ENCODE data around the gene C14orf180. TPM values are rescaled to one million over a fixed set of nuclear protein-coding genes. Genes with fewer than 3 reads are reported as not detected.

The C14orf180 gene
- total RNA-seq, 1 experiment from 2014 or later, result not detected

- H4K5ac ChIP-seq (ENCODE audit: insufficient read length, low read depth, low read length), result no peak overlapping the region
- no peak for DNase-seq
- H3K79me2 ChIP-seq (ENCODE audit: insufficient read depth, low read length), result no peaks in the 10 kb centered on the region
- no peaks in the 10 kb centered on the region for H3K79me1 ChIP-seq (ENCODE audit: insufficient read depth, low read depth, low read length, poor library complexity, severe bottlenecking)
- no peak overlapping the region for H2BK15ac ChIP-seq (ENCODE audit: low read depth, low read length)
- Mint-ChIP-seq H3K4me3 (no peak overlapping the region), H3K4me1 (peaks cover 0 to 5% of the 10 kb centered on the region in 2 experiments; a peak in 3 of 4 replicates), H3K27me3 (ENCODE audit: low read depth) (peaks cover 4% of the 10 kb centered on the region), H3K36me3 (ENCODE audit: insufficient read depth in 1 of 3, low read depth in 3 of 3) (no peaks in the 10 kb centered on the region), H3K9me3 (no peaks in the 10 kb centered on the region; a peak in 1 of 5 replicates), H3K27ac (no peak overlapping the region; a peak in 2 of 7 replicates)
- TF ChIP-seq, protein P1, sequence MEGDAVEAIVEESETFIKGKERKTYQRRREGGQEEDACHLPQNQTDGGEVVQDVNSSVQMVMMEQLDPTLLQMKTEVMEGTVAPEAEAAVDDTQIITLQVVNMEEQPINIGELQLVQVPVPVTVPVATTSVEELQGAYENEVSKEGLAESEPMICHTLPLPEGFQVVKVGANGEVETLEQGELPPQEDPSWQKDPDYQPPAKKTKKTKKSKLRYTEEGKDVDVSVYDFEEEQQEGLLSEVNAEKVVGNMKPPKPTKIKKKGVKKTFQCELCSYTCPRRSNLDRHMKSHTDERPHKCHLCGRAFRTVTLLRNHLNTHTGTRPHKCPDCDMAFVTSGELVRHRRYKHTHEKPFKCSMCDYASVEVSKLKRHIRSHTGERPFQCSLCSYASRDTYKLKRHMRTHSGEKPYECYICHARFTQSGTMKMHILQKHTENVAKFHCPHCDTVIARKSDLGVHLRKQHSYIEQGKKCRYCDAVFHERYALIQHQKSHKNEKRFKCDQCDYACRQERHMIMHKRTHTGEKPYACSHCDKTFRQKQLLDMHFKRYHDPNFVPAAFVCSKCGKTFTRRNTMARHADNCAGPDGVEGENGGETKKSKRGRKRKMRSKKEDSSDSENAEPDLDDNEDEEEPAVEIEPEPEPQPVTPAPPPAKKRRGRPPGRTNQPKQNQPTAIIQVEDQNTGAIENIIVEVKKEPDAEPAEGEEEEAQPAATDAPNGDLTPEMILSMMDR (conservative IDR thresholded peaks at IDR 0.05), result no peak
- H3K56ac ChIP-seq (ENCODE audit: insufficient read length, low read depth, low read length), result no peak overlapping the region
- H3T11ph ChIP-seq (ENCODE audit: low read length), result no peak overlapping the region
- H2BK20ac ChIP-seq (ENCODE audit: low read depth, low read length, poor library complexity, severe bottlenecking), result no peak overlapping the region
- H2BK120ac ChIP-seq (ENCODE audit: low read depth, low read length, poor library complexity, severe bottlenecking), result no peak overlapping the region
- no peak overlapping the region for H2BK12ac ChIP-seq (ENCODE audit: insufficient read length, low read depth, low read length)
- H2BK5ac ChIP-seq (ENCODE audit: insufficient read length, low read length), result no peak overlapping the region
- H3K14ac ChIP-seq (ENCODE audit: insufficient read depth, low read length), result no peak overlapping the region
- H4K91ac ChIP-seq (ENCODE audit: insufficient read length, low read depth, low read length), result no peak overlapping the region
- H3K27ac ChIP-seq (ENCODE audit: insufficient read length, low read depth, low read length), result no peak overlapping the region
- H2AFZ ChIP-seq (ENCODE audit: low read length), result no peak overlapping the region
- H3K9ac ChIP-seq (ENCODE audit: extremely low read depth, insufficient read length, low read length), result no peak overlapping the region
- peak overlapping the region; percentile 1 for H3K23ac ChIP-seq (ENCODE audit: insufficient read length, low read depth, low read length)
- no peak overlapping the region for H4K8ac ChIP-seq (replicated peaks; ENCODE audit: insufficient read length, low read depth, low read length)
- no peaks in the 10 kb centered on the region for H3K9me3 ChIP-seq (ENCODE audit: control insufficient read depth, low read depth, low read length)
- H3K4me1 ChIP-seq (ENCODE audit: insufficient read depth, low read length), result no peaks in the 10 kb centered on the region
- H2AK5ac ChIP-seq (ENCODE audit: insufficient read length, low read length), result no peak overlapping the region
- no peaks in the 10 kb centered on the region for H3K23me2 ChIP-seq (ENCODE audit: insufficient read length, low read depth, low read length, poor library complexity, severe bottlenecking)
- H3K4me2 ChIP-seq (ENCODE audit: insufficient read depth, insufficient read length, low read length), result no peak overlapping the region
- no CpG with 5 or more reads among the region's 3 CpGs for WGBS (ENCODE audit: extremely low coverage, insufficient read length, low lambda C conversion rate)
- H3K4ac ChIP-seq (ENCODE audit: low read depth, low read length), result no peak overlapping the region
- H4K20me1 ChIP-seq (ENCODE audit: control insufficient read depth, insufficient read depth, insufficient read length), result no peaks in the 10 kb centered on the region
- H3K18ac ChIP-seq (ENCODE audit: insufficient read length, low read depth, low read length), result no peak overlapping the region
- no peaks in the 10 kb centered on the region for H3K27me3 ChIP-seq (ENCODE audit: insufficient read depth, low read length)
Observed at GRCh38 chr14:104592292-104592672, 12.7 kb downstream of the C14orf180 start.

Data from H9 (cell line).